ENCODE measurements around the gene MLLT10.

- TF ChIP-seq CTCF (IDR thresholded peaks at IDR 0.05; ENCODE audit: poor library complexity) (no peak), EZH2 (IDR thresholded peaks at IDR 0.05; ENCODE audit: borderline replicate concordance) (no peak), EZH2phosphoT487 (IDR thresholded peaks at IDR 0.05; ENCODE audit: low read depth, severe bottlenecking, unreplicated experiment) (no peak)
Measured at GRCh38 chr10:21726601-21727225, 192.7 kb downstream of the MLLT10 start.

Measured in hepatocyte (in vitro differentiated cells).